ENCODE results near the gene AP3D1. TPM values are rescaled to one million over a fixed set of nuclear protein-coding genes. Genes with fewer than 3 reads are reported as not detected.
A peak's percentile ranks its signal among the peaks of the same experiment; 100 is the strongest.

AP3D1 gene
- total RNA-seq, 3 donors from 2014 or later = 91.9 to 109 (median 108) TPM

- no peak overlapping the region for H3K4me3 Mint-ChIP-seq
- H3K27me3 Mint-ChIP-seq (ENCODE audit: low read depth) = no peaks in the 10 kb centered on the region
- H3K9me3 Mint-ChIP-seq = no peaks in the 10 kb centered on the region
- no peak for DNase-seq
- peaks cover 4% of the 10 kb centered on the region for H3K4me1 Mint-ChIP-seq (ENCODE audit: low read depth)
- ATAC-seq = no peak
- peaks cover 22% of the 10 kb centered on the region for H3K36me3 Mint-ChIP-seq (ENCODE audit: insufficient read depth)
These were observed 38.5 kb upstream of the AP3D1 start for GRCh38 chr19:2189880-2190279.

GRCh38 chr19:2188708-2189385, 37.5 kb upstream of the AP3D1 start:
- ATAC-seq (peak; percentile 62 to 81), DNase-seq (no peak)
- Mint-ChIP-seq H3K27me3 (ENCODE audit: low read depth) (no peaks in the 10 kb centered on the region), H3K4me3 (no peak overlapping the region), H3K4me1 (ENCODE audit: low read depth) (peaks cover 4% of the 10 kb centered on the region), H3K36me3 (ENCODE audit: insufficient read depth) (peaks cover 26% of the 10 kb centered on the region), H3K9me3 (no peaks in the 10 kb centered on the region)

- Mint-ChIP-seq H3K36me3 (ENCODE audit: insufficient read depth) (peaks cover 17% of the 10 kb centered on the region), H3K4me1 (ENCODE audit: low read depth) (peaks cover 4% of the 10 kb centered on the region)
These were observed 35.8 kb upstream of the AP3D1 start for GRCh38 chr19:2187159-2187558.

GRCh38 chr19:2186071-2186846, 34.9 kb upstream of the AP3D1 start:
- peaks cover 17% of the 10 kb centered on the region for H3K36me3 Mint-ChIP-seq (ENCODE audit: insufficient read depth)
- H3K27me3 Mint-ChIP-seq (ENCODE audit: low read depth) = no peaks in the 10 kb centered on the region
- H3K4me3 Mint-ChIP-seq = no peak overlapping the region
- no peaks in the 10 kb centered on the region for H3K9me3 Mint-ChIP-seq
- peaks cover 4% of the 10 kb centered on the region for H3K4me1 Mint-ChIP-seq (ENCODE audit: low read depth)
- no peak for DNase-seq
- ATAC-seq = no peak

More at GRCh38 chr19:2187159-2187558, 35.8 kb upstream of the AP3D1 start:
- ATAC-seq (no peak), DNase-seq (no peak)
- Mint-ChIP-seq H3K27me3 (ENCODE audit: low read depth) (no peaks in the 10 kb centered on the region), H3K9me3 (no peaks in the 10 kb centered on the region), H3K4me3 (no peak overlapping the region)

GRCh38 chr19:2185734-2186070, 34.3 kb upstream of the AP3D1 start:
- Mint-ChIP-seq H3K9me3 (no peaks in the 10 kb centered on the region), H3K36me3 (ENCODE audit: insufficient read depth) (peaks cover 15% of the 10 kb centered on the region), H3K4me1 (ENCODE audit: low read depth) (peaks cover 4% of the 10 kb centered on the region), H3K27me3 (ENCODE audit: low read depth) (no peaks in the 10 kb centered on the region), H3K4me3 (no peak overlapping the region)
- DNase-seq (no peak), ATAC-seq (no peak)

GRCh38 chr19:2184422-2184975, 33.1 kb upstream of the AP3D1 start:
- no peaks in the 10 kb centered on the region for H3K27me3 Mint-ChIP-seq (ENCODE audit: low read depth)
- peaks cover 7% of the 10 kb centered on the region for H3K4me1 Mint-ChIP-seq (ENCODE audit: low read depth)
- no peak for ATAC-seq
- H3K9me3 Mint-ChIP-seq = no peaks in the 10 kb centered on the region
- peaks cover 19% of the 10 kb centered on the region for H3K36me3 Mint-ChIP-seq (ENCODE audit: insufficient read depth)
- H3K4me3 Mint-ChIP-seq = no peak overlapping the region
- no peak for DNase-seq

GRCh38 chr19:2181633-2181997, 30.2 kb upstream of the AP3D1 start:
- DNase-seq (no peak), ATAC-seq (no peak)

GRCh38 chr19:2180881-2181632, 29.7 kb upstream of the AP3D1 start:
- H3K4me3 Mint-ChIP-seq = no peak overlapping the region

More at GRCh38 chr19:2181633-2181997, 30.2 kb upstream of the AP3D1 start:
- Mint-ChIP-seq H3K4me1 (ENCODE audit: low read depth) (peaks cover 11% of the 10 kb centered on the region), H3K27me3 (ENCODE audit: low read depth) (no peaks in the 10 kb centered on the region), H3K4me3 (no peak overlapping the region), H3K36me3 (ENCODE audit: insufficient read depth) (peaks cover 14% of the 10 kb centered on the region), H3K9me3 (no peaks in the 10 kb centered on the region)

GRCh38 chr19:2180114-2180513, 28.7 kb upstream of the AP3D1 start:
- DNase-seq (no peak), ATAC-seq (no peak)
- H3K9me3 Mint-ChIP-seq = no peaks in the 10 kb centered on the region
- peaks cover 7% of the 10 kb centered on the region for H3K4me1 Mint-ChIP-seq (ENCODE audit: low read depth)
- H3K36me3 Mint-ChIP-seq (ENCODE audit: insufficient read depth) = peaks cover 10% of the 10 kb centered on the region
- no peaks in the 10 kb centered on the region for H3K27me3 Mint-ChIP-seq (ENCODE audit: low read depth)
- no peak overlapping the region for H3K4me3 Mint-ChIP-seq

More at GRCh38 chr19:2180881-2181632, 29.7 kb upstream of the AP3D1 start:
- DNase-seq (no peak), ATAC-seq (no peak)
- Mint-ChIP-seq H3K9me3 (no peaks in the 10 kb centered on the region), H3K4me1 (ENCODE audit: low read depth) (peaks cover 11% of the 10 kb centered on the region), H3K36me3 (ENCODE audit: insufficient read depth) (peaks cover 14% of the 10 kb centered on the region), H3K27me3 (ENCODE audit: low read depth) (no peaks in the 10 kb centered on the region)

GRCh38 chr19:2179095-2179494, 27.7 kb upstream of the AP3D1 start:
- DNase-seq (no peak), ATAC-seq (no peak)
- Mint-ChIP-seq H3K4me1 (ENCODE audit: low read depth) (peaks cover 9% of the 10 kb centered on the region), H3K4me3 (no peak overlapping the region), H3K9me3 (no peaks in the 10 kb centered on the region), H3K27me3 (ENCODE audit: low read depth) (no peaks in the 10 kb centered on the region), H3K36me3 (ENCODE audit: insufficient read depth) (peaks cover 7% of the 10 kb centered on the region)

GRCh38 chr19:2176337-2176994, 25.1 kb upstream of the AP3D1 start:
- no peak for ATAC-seq
- Mint-ChIP-seq H3K9me3 (no peaks in the 10 kb centered on the region), H3K4me1 (ENCODE audit: low read depth) (peaks cover 25% of the 10 kb centered on the region), H3K4me3 (no peak overlapping the region), H3K27me3 (ENCODE audit: low read depth) (no peaks in the 10 kb centered on the region), H3K36me3 (ENCODE audit: insufficient read depth) (peaks cover 5% of the 10 kb centered on the region)
- DNase-seq = no peak

- DNase-seq (no peak), ATAC-seq (no peak)
- Mint-ChIP-seq H3K27me3 (ENCODE audit: low read depth) (no peaks in the 10 kb centered on the region), H3K9me3 (no peaks in the 10 kb centered on the region), H3K4me3 (no peak overlapping the region), H3K4me1 (ENCODE audit: low read depth) (peaks cover 32% of the 10 kb centered on the region), H3K36me3 (ENCODE audit: insufficient read depth) (peaks cover 4% of the 10 kb centered on the region)
These were observed 24.4 kb upstream of the AP3D1 start for GRCh38 chr19:2175742-2176141.

GRCh38 chr19:2173767-2174577, 22.6 kb upstream of the AP3D1 start:
- no peak overlapping the region for H3K4me3 Mint-ChIP-seq
- peaks cover 42% of the 10 kb centered on the region for H3K4me1 Mint-ChIP-seq (ENCODE audit: low read depth)
- no peaks in the 10 kb centered on the region for H3K9me3 Mint-ChIP-seq
- ATAC-seq (no peak), DNase-seq (no peak)
- H3K27me3 Mint-ChIP-seq (ENCODE audit: low read depth) = no peaks in the 10 kb centered on the region
- H3K36me3 Mint-ChIP-seq (ENCODE audit: insufficient read depth) = no peaks in the 10 kb centered on the region

Data from activated T-cell treated with anti-CD3 and anti-CD28 coated beads, Interleukin-2, amount 50 U/mL, for 4 hours (primary cell).